Stimulated activated CD8-positive, alpha-beta memory T cell treated with anti-CD3 and anti-CD28 coated beads, Interleukin-15, amount 100 ng/mL, for 4 hours (primary cell): ENCODE data around the gene KRTAP2-3.
"Not testable (repeated sequence)": the region's sequence is repeated elsewhere in the genome, so short reads cannot be mapped to it uniquely, and the experiment has no call there.

Experiments
- DNase-seq, 2 donors: peaks; one replicate each; pipeline ENCODE4 v3.0.0-alpha.2; 2020; ENCODE audit warnings: low read depth in 2 of 2

The KRTAP2-3 gene

DNA sequence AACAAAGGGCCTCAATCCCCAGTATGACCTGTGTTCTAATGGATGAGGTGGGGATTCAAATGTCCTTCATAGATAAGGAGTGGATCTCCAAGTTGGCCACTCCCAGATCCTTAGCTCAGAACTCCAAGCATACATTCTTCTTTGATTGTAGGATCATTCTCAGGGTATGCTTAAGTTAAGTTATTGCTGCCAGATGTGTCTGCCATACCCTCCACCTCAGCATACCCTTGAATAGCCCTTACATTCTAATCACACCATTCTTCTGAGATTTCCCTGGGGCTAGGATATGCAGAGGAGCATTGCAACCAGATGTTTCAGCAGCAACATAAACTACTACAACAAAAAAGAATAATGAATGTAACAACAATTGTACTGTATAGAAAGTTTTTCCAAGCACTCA is 7.4 kb upstream of the KRTAP2-3 start:
- DNase-seq: no peak

- DNase-seq: no peak
Measured at GRCh38 chr17:41065829-41066624, 6.1 kb upstream of the KRTAP2-3 start, which contains the start of gene KRTAP2-4. KRTAP2-4 (minus strand) TSS chr17:41065879; CDS start chr17:41065845, 34 bp downstream.

- not testable (repeated sequence) for DNase-seq
Measured at GRCh38 chr17:41065016-41065689, 5.2 kb upstream of the KRTAP2-3 start.

GRCh38 chr17:41064301-41064700 is 4.4 kb upstream of the KRTAP2-3 start:
- DNase-seq: no peak

GRCh38 chr17:41063449-41063848 is 3.5 kb upstream of the KRTAP2-3 start:
- no peak for DNase-seq

- DNase-seq: no peak
Measured at GRCh38 chr17:41061964-41062363, 2.0 kb upstream of the KRTAP2-3 start.

- not testable (repeated sequence) for DNase-seq
Measured at GRCh38 chr17:41059276-41060051, 450 bp downstream of the KRTAP2-3 start.

DNA sequence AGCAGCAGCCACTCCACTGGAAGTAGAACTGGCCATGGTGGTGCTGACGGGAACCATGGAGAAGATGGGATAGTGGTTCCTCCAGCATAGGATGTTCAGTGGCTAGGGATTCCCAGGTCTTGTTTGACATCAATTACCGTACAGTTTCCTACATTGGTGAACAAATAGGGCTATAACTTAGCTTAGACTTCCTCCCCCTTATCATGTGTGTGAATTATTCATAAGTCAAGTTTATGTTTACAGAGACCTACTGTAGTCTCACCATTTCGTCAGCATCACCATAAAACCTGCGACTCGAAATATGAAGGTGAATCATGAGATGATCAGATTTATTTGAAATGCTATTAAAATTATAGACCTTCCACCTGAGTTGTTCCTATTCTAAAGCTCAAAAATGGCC is 1.2 kb downstream of the KRTAP2-3 start:
- DNase-seq: no peak

DNA sequence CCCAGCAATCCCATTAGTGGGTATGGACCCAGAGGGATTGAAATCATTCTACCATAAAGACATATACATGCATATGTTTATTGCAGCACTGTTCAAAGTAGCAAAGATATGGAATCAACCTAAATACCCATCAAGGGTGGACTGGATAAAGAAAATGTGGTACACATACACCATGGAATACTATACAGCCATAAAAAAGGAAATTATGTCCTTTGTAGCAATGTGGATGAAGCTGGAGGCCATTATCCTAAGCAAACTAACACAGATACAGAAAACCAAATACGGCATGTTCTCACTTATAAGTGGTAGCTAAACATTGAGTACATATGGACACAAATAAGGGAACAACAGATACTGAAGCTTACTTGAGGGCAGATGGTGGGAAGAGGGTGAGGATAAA is 2.4 kb downstream of the KRTAP2-3 start:
- no peak for DNase-seq

- not testable (repeated sequence) for DNase-seq
Measured at GRCh38 chr17:41055130-41055529, 4.8 kb downstream of the KRTAP2-3 start, which contains the start of gene KRTAP2-2. KRTAP2-2 (minus strand) TSS chr17:41055230; CDS start chr17:41055211, 19 bp downstream.

- not testable (repeated sequence) for DNase-seq
Measured at GRCh38 chr17:41054556-41054955, 5.4 kb downstream of the KRTAP2-3 start.

- DNase-seq: no peak
Measured at GRCh38 chr17:41054025-41054424, 5.9 kb downstream of the KRTAP2-3 start.

GRCh38 chr17:41052566-41052965 is 7.3 kb downstream of the KRTAP2-3 start:
- no peak for DNase-seq

- DNase-seq: no peak
Measured at GRCh38 chr17:41049110-41049509, 10.8 kb downstream of the KRTAP2-3 start.

DNA sequence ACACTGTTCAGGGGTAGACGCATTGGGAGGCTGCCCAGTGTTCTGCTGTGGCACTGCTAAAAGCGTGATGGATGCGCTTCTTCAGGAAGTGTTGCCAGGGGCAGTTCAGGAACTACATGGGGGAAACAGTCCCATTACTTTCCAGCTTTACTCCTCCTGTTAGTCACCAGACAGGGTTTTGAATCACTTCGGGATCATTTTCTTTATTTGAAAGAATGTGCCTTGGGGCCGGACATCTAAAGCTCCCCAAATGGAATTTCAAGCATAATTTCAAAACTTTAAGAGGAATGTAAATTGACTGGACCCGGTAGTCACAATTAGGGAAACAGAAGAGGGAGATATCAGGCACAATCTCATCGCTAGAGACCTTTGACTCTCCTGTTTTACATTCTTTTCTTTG is 11.5 kb downstream of the KRTAP2-3 start:
- DNase-seq: no peak

DNA sequence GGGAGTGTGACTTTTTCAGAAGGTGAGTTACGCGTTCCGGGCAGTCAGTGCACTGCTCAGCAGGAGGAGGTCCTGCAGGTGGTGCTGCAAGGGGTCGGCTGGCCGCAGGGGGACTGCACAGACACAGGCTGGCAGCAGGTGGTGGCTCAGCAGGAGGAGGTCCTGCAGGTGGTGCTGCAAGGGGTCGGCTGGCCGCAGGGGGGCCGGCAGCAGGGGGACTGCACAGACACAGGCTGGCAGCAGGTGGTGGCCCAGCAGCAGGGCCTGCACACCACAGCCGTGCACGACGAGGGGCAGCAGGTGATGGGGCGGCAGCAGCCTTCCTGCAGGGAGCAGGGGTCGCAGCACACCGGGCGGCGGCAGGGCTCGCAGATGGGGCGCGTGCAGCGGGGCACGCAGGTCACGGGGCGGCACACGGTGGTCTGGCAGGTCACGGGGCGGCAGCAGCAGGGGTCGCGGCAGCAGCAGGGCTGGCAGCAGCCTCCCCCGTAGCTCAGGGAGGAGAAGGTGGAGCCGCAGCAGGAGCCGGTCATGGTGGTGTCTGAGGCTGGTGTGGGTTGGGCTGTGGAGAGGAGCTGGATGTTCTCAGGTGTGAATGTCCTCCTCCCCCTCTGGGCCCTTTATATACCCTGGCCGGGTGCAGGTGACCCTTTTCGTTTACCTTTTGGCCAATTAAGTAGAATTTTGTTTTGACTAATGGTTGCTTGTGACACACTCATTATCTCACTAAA is 13.0 kb downstream of the KRTAP2-3 start, which contains the start of gene KRTAP2-1:
KRTAP2-1 (minus strand) TSS at position 582 of the 731 bp plus-strand sequence; CDS start at position 533, 49 bp downstream.
- not testable (repeated sequence) for DNase-seq

DNA sequence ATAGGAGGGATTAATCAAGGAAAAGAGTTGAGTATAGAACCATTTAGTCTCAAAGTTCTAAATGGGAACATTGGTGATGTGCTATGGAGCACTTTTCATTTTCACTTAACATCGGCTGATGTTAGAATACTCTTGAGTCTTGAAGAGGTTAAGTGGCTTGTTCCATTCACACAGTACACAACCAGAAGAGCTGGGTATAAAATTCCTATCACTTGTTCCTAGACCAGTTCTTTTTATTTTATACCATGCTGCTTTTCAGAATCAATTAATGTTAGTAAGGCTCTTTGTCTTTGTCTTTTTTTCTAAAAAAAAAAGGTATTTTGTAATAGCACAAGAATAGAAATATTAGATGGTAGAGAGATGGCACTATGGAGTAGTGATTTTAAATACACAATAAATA is 17.0 kb downstream of the KRTAP2-3 start:
- DNase-seq: no peak

- DNase-seq: not testable (repeated sequence)
Measured at GRCh38 chr17:41040783-41041571, 18.9 kb downstream of the KRTAP2-3 start, which contains the start of gene KRTAP1-1. KRTAP1-1 (minus strand) TSS chr17:41041450; CDS start chr17:41041397, 53 bp downstream.

GRCh38 chr17:41037853-41038350 is 22.0 kb downstream of the KRTAP2-3 start:
- no peak for DNase-seq

GRCh38 chr17:41034346-41034935 is 25.5 kb downstream of the KRTAP2-3 start, which contains the start of gene KRTAP1-3:
KRTAP1-3 (minus strand) TSS chr17:41034874; CDS start chr17:41034821, 53 bp downstream.
- DNase-seq: not testable (repeated sequence)
